ENCODE data around the gene TKTL1.

- TF ChIP-seq CTCF (IDR thresholded peaks at IDR 0.05) (no peak), POLR2A (IDR thresholded peaks at IDR 0.05) (no peak)
Measured at GRCh38 chrX:154366666-154367055, 71.1 kb downstream of the TKTL1 start.

Measured in testis (tissue), 2 donors.